Neutrophil (primary cell): ENCODE data around the gene DTX4.
A peak's percentile ranks its signal among the peaks of the same experiment; 100 is the strongest.

Experiments
- H3K27ac ChIP-seq: fragments of 200-600 bp; sonication (generic); 2 replicates; pipeline ENCODE4 v1.5.1; 2016; ENCODE audit warnings: mild to moderate bottlenecking, moderate library complexity
- H3K27me3 ChIP-seq: fragments of 200-600 bp; sonication (generic); 2 replicates; pipeline ENCODE4 v1.6.0; 2016; ENCODE audit warnings: mild to moderate bottlenecking
- H3K36me3 ChIP-seq: fragments of 200-600 bp; sonication (generic); 2 replicates; pipeline ENCODE4 v1.5.1; 2017
- H3K4me1 ChIP-seq, 2 experiments: fragments of 200-600 bp in 1 of 2; sonication (generic) in 1 of 2; 1 replicate in 1 of 2; 2 replicates in 1 of 2; pipeline versions ENCODE4 v1.5.1 to v1.6.1; 2013 to 2016; ENCODE audit warnings: low read depth in 1 of 2, low read length in 1 of 2, mild to moderate bottlenecking in 1 of 2, moderate library complexity in 1 of 2; ENCODE audit not compliant: control insufficient read depth in 1 of 2, insufficient read depth in 1 of 2
- H3K4me3 ChIP-seq, 2 experiments: fragments of 200-600 bp in 1 of 2; sonication (generic) in 1 of 2; 1 replicate in 1 of 2; 2 replicates in 1 of 2; pipeline ENCODE4 v1.5.1; 2013 to 2016; ENCODE audit warnings: low read depth in 1 of 2, low read length in 1 of 2, mild to moderate bottlenecking in 1 of 2, moderate library complexity in 1 of 2
- H3K9me3 ChIP-seq: fragments of 200-600 bp; sonication (generic); 2 replicates; pipeline ENCODE4 v1.5.1; 2016
- CTCF ChIP-seq: fragments of 200-600 bp; sonication (generic); IDR thresholded peaks from 2 replicates; pipeline ENCODE4 v1.5.1; 2016; ENCODE audit warnings: antibody characterized with exemption

DTX4 gene

DNA sequence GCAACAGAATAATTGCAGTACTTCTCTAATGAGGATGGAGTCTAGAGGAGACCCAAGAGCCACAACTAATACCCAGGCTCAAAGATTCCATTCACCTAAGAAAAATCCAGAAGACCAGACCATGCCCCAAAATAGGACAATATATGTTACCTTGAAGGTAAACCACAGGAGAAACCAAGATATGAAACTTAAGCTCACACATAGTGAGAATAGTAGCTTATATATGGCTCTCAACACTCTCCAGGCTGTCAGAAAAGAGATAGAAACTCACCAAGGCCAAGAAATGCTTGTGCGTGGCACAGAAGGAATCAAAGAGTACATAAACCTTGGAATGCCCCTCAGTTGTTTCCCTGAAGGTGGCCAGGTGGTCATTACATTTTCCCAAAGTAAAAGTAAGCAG is 20.2 kb upstream of the DTX4 start:
- no peaks in the 10 kb centered on the region for H3K27me3 ChIP-seq
- peaks cover 0 to under 1% of the 10 kb centered on the region in 2 experiments for H3K4me1 ChIP-seq
- H3K4me3 ChIP-seq = no peak overlapping the region
- no peaks in the 10 kb centered on the region for H3K9me3 ChIP-seq
- H3K27ac ChIP-seq = peak overlapping the region; percentile 22
- no peak for TF ChIP-seq CTCF
- H3K36me3 ChIP-seq = peaks cover 43% of the 10 kb centered on the region

GRCh38 chr11:59152312-59152951 is 19.5 kb upstream of the DTX4 start:
- peak overlapping the region; percentile 22 for H3K27ac ChIP-seq
- no peak for TF ChIP-seq CTCF

GRCh38 chr11:59154610-59155009 is 17.3 kb upstream of the DTX4 start:
- H3K36me3 ChIP-seq = peaks cover 31% of the 10 kb centered on the region
- peaks cover 7% of the 10 kb centered on the region in 2 experiments for H3K4me1 ChIP-seq
- H3K27ac ChIP-seq = no peak overlapping the region
- TF ChIP-seq CTCF = no peak
- no peaks in the 10 kb centered on the region for H3K27me3 ChIP-seq
- H3K4me3 ChIP-seq = no peak overlapping the region
- no peaks in the 10 kb centered on the region for H3K9me3 ChIP-seq

More at GRCh38 chr11:59152312-59152951, 19.5 kb upstream of the DTX4 start:
- Histone ChIP-seq H3K9me3 (no peaks in the 10 kb centered on the region), H3K4me1 (no peaks in the 10 kb centered on the region), H3K4me3 (no peak overlapping the region), H3K27me3 (no peaks in the 10 kb centered on the region), H3K36me3 (peaks cover 43% of the 10 kb centered on the region)

DNA sequence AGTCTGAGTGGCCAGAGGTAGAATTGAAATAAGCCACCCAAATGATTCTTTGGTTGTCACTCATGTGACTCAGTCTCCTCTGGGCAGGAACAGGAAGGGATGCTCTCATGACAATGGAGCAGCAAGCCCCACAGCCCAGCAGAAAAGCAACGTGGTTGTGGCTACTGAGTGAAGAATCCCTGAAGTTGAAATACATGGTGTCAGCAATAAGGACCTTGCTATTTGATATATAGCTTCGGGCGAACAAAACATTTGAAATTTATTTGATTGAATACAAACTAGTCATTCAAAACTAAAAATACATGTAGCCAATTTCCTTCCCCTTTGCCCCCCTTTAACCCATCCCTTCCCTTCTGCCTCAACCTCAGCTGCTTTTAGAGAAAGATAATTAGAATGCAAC is 14.5 kb upstream of the DTX4 start:
- no peak overlapping the region for H3K4me3 ChIP-seq

DNA sequence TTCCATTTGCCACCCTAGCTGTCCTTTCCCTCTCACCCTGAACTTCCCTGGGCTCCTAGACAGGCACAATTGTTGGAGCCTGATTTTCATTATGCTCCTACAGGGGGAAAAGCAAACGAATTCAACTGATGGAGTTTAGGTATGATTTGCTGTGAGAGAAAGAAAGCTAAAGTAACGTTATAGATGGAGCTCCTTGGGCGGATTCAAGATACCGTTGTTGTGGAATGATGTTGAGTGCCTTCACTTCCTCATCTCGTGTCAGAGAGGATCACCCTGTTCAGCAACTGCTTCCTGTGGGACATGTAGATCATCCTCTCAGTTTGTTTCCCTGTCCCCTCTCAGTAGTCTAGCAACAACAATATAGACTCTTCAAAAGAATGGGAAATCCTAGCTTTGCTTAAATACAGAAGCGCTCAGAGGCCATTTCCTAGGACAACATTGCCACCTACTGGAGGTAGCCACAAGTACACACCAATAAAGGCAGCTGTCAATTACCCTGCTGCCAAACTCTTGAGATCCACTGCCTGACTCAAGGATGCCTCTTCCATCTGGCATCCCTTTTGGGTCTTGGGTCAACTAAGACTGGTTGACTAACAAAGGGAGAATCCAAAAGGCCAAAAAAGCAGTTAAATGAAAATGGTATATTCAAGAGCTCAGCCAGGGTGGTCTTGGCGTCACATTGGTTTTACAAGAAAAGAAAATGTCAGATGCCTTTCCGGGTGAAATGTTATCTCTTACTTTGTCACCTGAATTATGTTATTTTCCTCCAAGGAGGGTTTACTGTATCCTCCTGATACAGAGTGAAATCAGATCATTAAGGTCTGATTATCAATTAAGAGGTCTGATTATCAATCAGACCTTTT is 13.5 kb upstream of the DTX4 start:
- Histone ChIP-seq H3K9me3 (no peaks in the 10 kb centered on the region), H3K4me1 (peaks cover 7% of the 10 kb centered on the region in 2 experiments), H3K36me3 (peaks cover 7% of the 10 kb centered on the region), H3K27me3 (no peaks in the 10 kb centered on the region), H3K4me3 (peak overlapping the region in 1 of 2 experiments; percentile 22), H3K27ac (no peak overlapping the region)
- TF ChIP-seq CTCF = peak; percentile 87

More for the DNA sequence above, 14.5 kb upstream of the DTX4 start:
- H3K27me3 ChIP-seq = no peaks in the 10 kb centered on the region
- H3K36me3 ChIP-seq = peaks cover 14% of the 10 kb centered on the region
- H3K27ac ChIP-seq = no peak overlapping the region
- no peaks in the 10 kb centered on the region for H3K9me3 ChIP-seq
- no peak for TF ChIP-seq CTCF
- H3K4me1 ChIP-seq = peaks cover 7% of the 10 kb centered on the region in 2 experiments
